SK-N-MC (cell line): Measurements from ENCODE around the gene ZNF136.
A peak's percentile ranks its signal among the peaks of the same experiment; 100 is the strongest.

ENCODE experiments used
- DNase-seq: peaks from one replicate; pipeline ENCODE4 v3.0.0-alpha.2; 2011; ENCODE audit warnings: low read depth, low spot score
- H3K27ac ChIP-seq: fragments of 200-600 bp; sonication (generic); 2 replicates; pipeline ENCODE4 v1.5.1; 2016; ENCODE audit warnings: mixed run types
- H3K36me3 ChIP-seq: fragments of 200-600 bp; sonication (generic); 2 replicates; pipeline ENCODE4 v1.6.1; 2017; ENCODE audit warnings: antibody characterized with exemption, low read length, mixed read lengths; ENCODE audit not compliant: insufficient read depth
- H3K4me3 ChIP-seq: fragments of 200-600 bp; sonication (generic); 2 replicates; pipeline ENCODE4 v1.5.1; 2016
- H3K9ac ChIP-seq: fragments of 200-600 bp; sonication (generic); 2 replicates; pipeline ENCODE4 v1.8.0; 2017; ENCODE audit warnings: mixed run types, mixed read lengths; ENCODE audit not compliant: insufficient read length
- H3K9me3 ChIP-seq: fragments of 200-600 bp; sonication (generic); 2 replicates; pipeline ENCODE4 v1.6.1; 2017; ENCODE audit warnings: low read depth, mild to moderate bottlenecking, antibody characterized with exemption, low read length, moderate library complexity, mixed read lengths
- EZH2 ChIP-seq: fragments of 200-600 bp; sonication (generic); IDR thresholded peaks from one replicate; pipeline ENCODE4 v1.6.1; 2017; ENCODE audit warnings: antibody characterized with exemption
- FOXP2 ChIP-seq: optimal IDR thresholded peaks from 2 replicates; pipeline ENCODE3; 2011; ENCODE audit warnings: mild to moderate bottlenecking, moderate library complexity; ENCODE audit not compliant: insufficient read depth; ENCODE audit errors: extremely low read length, control extremely low read depth
- POLR2AphosphoS5 ChIP-seq: IDR thresholded peaks from 2 replicates; pipeline ENCODE4 v1.6.1; 2012; ENCODE audit warnings: mild to moderate bottlenecking, low read depth, low read length, borderline replicate concordance

The ZNF136 gene

GRCh38 chr19:12139885-12140544, 22.9 kb upstream of the ZNF136 start, which contains the start of gene ZNF20:
Gene ZNF20 (minus strand): TSS chr19:12140350. CDS start chr19:12140182, 168 bp downstream.
- TF ChIP-seq POLR2AphosphoS5 (peak; percentile 82), FOXP2 (no peak), EZH2 (no peak)
- DNase-seq: peak; percentile 24

GRCh38 chr19:12140545-12141404, 22.1 kb upstream of the ZNF136 start:
- Histone ChIP-seq H3K36me3 (peaks cover 27% of the 10 kb centered on the region), H3K9ac (no peak overlapping the region), H3K4me3 (peak overlapping the region; percentile 99), H3K27ac (no peak overlapping the region), H3K9me3 (no peaks in the 10 kb centered on the region)
- TF ChIP-seq FOXP2: no peak
- DNase-seq: peak; percentile 44

More at GRCh38 chr19:12139885-12140544, 22.9 kb upstream of the ZNF136 start, which contains the start of gene ZNF20:
- Histone ChIP-seq H3K9me3 (no peaks in the 10 kb centered on the region), H3K36me3 (peaks cover 27% of the 10 kb centered on the region), H3K27ac (no peak within 1 kb of the TSS), H3K4me3 (peak within 1 kb of the TSS; percentile 99), H3K9ac (peak within 1 kb of the TSS; percentile 84)

GRCh38 chr19:12141405-12141736, 21.5 kb upstream of the ZNF136 start:
- TF ChIP-seq POLR2AphosphoS5 (no peak), EZH2 (no peak), FOXP2 (no peak)
- Histone ChIP-seq H3K9ac (no peak overlapping the region), H3K27ac (no peak overlapping the region), H3K4me3 (peak overlapping the region; percentile 99; the same call in 1 of the 2 replicates), H3K36me3 (peaks cover 30% of the 10 kb centered on the region), H3K9me3 (no peaks in the 10 kb centered on the region)
- no peak for DNase-seq

- Histone ChIP-seq H3K9ac (no peak overlapping the region), H3K4me3 (no peak overlapping the region), H3K9me3 (no peaks in the 10 kb centered on the region), H3K27ac (no peak overlapping the region), H3K36me3 (peaks cover 33% of the 10 kb centered on the region)
- no peak for DNase-seq
- TF ChIP-seq POLR2AphosphoS5 (no peak), FOXP2 (no peak), EZH2 (no peak)
Measured at GRCh38 chr19:12145348-12145747, 17.5 kb upstream of the ZNF136 start.

GRCh38 chr19:12155324-12155860, 7.5 kb upstream of the ZNF136 start:
- peak overlapping the region; percentile 91 for H3K4me3 ChIP-seq
- no peak overlapping the region for H3K27ac ChIP-seq
- no peak for TF ChIP-seq EZH2
- no peak for TF ChIP-seq FOXP2
- no peak for TF ChIP-seq POLR2AphosphoS5
- no peak overlapping the region for H3K9ac ChIP-seq
- no peak for DNase-seq
- H3K9me3 ChIP-seq: 0 out of 2 replicates have a peak, but pooled peaks cover 3% of the 10 kb centered on the region
- peaks cover 17% of the 10 kb centered on the region for H3K36me3 ChIP-seq

- DNase-seq: no peak
- Histone ChIP-seq H3K27ac (no peak within 1 kb of the TSS), H3K9me3 (0 out of 2 replicates have a peak, but pooled peaks cover 3% of the 10 kb centered on the region), H3K4me3 (peak within 1 kb of the TSS; percentile 91), H3K36me3 (peaks cover 10% of the 10 kb centered on the region), H3K9ac (peak within 1 kb of the TSS; percentile 85)
- TF ChIP-seq FOXP2 (no peak), EZH2 (no peak), POLR2AphosphoS5 (peak; percentile 74)
Measured at GRCh38 chr19:12156223-12157058, 6.5 kb upstream of the ZNF136 start, which contains the start of gene ZNF625. Gene ZNF625 (minus strand): TSS chr19:12156734. CDS start chr19:12156558, 176 bp downstream.

GRCh38 chr19:12159773-12160414, 3.0 kb upstream of the ZNF136 start:
- H3K27ac ChIP-seq: no peak overlapping the region
- DNase-seq: no peak
- no peak for TF ChIP-seq EZH2
- no peak for TF ChIP-seq FOXP2
- no peak for TF ChIP-seq POLR2AphosphoS5

GRCh38 chr19:12162513-12162881, 399 bp upstream of the ZNF136 start:
- peaks cover 24% of the 10 kb centered on the region for H3K36me3 ChIP-seq
- DNase-seq: no peak
- no peaks in the 10 kb centered on the region for H3K9me3 ChIP-seq
- no peak overlapping the region for H3K27ac ChIP-seq
- H3K4me3 ChIP-seq: peak overlapping the region; percentile 90
- H3K9ac ChIP-seq: no peak overlapping the region
- TF ChIP-seq POLR2AphosphoS5 (no peak), EZH2 (no peak), FOXP2 (no peak)

More at GRCh38 chr19:12159773-12160414, 3.0 kb upstream of the ZNF136 start:
- no peaks in the 10 kb centered on the region for H3K9me3 ChIP-seq
- no peak overlapping the region for H3K4me3 ChIP-seq
- no peak overlapping the region for H3K9ac ChIP-seq
- peaks cover 4% of the 10 kb centered on the region for H3K36me3 ChIP-seq
